Measurements from ENCODE around the gene RERE.
A peak's percentile ranks its signal among the peaks of the same experiment; 100 is the strongest.
"Not testable (repeated sequence)": the region's sequence is repeated elsewhere in the genome, so short reads cannot be mapped to it uniquely, and the experiment has no call there.

The RERE gene

DNA sequence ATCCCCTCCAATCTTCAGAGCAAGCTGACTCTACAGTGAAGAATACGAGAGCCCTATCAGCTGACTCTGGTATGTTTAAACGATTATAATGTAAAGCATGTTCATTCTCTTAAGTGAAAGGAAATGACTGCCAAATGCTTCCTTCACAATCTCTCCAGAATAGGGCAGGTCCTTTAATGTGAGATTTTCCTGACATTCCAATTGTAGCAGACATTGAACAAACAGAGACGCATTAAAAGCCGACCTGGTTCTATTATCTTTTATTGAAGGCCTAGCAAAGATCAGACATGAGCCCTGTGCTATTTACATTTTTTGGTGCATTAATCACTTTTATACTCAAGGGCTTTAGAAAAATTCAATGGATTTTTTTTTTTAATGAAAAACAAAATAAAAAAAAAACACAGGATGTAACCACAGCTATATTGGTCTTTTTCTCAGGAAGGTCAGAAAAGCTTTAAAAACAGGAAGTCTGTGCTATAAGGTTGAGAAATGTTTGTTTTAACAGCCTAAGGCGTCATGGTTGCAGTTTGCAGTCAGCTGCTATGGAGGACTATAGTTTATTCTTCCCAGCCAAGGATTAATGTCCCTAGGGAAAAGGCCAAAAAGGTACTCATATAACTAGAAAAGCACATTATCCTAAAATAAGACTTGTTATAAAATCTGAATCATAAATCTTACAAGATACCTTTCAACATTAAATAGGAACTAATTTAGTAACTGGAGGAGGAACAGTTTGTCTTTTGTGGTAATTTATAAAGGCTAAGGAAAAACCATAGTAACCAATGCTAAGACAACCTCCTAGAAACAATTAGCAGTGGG is 104.8 kb downstream of the RERE start:
- peak; percentile 41 for DNase-seq

DNA sequence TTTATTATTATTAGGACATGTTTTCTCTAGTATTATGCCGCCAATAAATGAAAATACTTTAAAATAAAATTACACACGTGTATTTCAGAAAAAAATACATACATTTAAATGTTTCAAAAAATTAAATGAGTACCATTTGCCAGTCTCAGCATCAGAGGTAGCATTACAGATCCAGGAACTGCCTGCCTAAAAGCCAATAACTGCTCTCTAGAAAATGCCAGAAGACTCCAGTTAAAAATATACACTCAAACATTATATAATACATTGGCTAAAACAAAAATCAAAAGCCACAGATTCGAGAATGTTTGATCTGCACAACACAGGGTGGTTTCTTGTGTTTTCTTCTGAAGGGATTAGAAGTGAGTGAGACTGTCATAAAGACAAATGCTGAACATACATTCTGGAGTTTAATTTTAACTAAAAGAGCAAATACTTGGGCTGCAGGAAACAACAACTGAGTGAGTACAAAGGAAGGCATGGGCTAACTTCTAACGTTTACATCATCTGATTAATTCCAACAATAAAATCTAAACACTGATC is 105.5 kb downstream of the RERE start:
- no peak for DNase-seq

DNA sequence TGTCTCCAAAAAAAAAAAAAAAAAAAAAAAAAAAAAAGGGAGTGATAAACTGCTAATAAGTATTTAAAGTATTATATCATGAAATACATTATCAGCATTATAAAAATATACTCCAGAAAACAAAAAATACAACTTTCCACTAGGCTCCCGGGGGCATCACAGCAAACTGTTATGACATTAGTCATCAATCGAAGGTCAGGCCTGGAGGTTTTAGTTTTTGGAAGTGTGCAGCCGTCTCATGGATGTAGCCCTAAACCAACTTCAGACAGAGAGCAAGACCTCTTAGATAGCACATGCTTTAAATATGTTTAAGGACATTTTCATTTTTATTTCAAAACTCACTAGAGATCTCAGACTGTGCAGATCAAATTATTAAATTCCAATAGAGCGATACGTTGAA is 106.3 kb downstream of the RERE start:
- DNase-seq: no peak

DNA sequence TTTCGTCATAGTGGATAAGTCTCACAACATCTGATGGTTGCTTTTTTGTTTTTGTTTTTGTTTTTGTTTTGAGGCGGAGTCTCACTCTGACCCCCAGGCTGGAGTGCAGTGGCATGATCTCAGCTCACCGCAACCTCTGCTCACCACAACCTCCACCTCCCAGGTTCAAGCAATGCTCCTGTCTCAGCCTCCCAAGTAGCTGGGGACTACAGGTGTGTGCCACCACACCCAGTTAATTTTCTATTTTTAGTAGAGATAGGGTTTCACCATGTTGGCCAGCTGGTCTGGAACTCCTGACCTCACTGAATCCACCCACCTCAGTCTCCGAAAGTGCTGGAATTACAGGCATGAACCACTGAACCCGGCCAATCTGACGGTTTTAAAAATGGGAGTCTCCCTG is 109.2 kb downstream of the RERE start:
- DNase-seq: no peak

DNA sequence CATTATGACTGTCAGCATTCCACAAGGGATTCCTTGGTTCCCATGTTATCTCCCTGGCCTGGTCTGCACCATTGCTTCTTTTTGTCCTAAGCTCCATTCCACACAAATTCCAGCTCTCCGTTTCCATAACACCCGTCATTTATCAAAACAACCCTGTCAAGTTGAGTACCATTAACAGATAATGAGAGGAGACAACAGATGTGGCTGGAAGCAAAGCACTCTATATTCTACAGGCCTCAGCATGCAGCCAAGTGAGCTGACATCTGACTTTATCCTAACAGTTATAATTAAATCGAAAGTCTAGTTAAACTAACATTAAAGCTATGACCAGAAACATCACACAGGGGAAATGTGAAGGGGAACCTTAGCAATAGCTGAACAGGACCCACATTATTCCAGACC is 110.4 kb downstream of the RERE start:
- peak; percentile 73 for DNase-seq

DNA sequence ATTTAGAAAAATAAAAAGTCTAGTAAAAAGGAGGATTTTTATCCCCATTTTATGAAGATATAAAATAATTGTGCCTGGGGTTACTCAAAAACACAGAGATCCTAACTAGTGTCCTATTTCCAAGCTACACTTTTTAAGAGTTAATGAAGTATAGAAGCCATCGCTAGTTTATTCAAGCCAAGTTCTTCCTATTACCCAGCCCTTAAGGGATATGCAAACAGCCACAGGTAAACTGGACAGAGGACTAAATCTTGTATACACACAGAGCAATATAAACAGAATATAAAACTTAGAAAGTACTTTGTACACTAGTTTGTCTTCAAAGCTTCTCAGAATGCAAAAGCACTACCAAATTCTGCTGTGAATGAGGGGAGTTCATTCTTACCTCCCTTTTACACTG is 111.1 kb downstream of the RERE start:
- DNase-seq: no peak

DNA sequence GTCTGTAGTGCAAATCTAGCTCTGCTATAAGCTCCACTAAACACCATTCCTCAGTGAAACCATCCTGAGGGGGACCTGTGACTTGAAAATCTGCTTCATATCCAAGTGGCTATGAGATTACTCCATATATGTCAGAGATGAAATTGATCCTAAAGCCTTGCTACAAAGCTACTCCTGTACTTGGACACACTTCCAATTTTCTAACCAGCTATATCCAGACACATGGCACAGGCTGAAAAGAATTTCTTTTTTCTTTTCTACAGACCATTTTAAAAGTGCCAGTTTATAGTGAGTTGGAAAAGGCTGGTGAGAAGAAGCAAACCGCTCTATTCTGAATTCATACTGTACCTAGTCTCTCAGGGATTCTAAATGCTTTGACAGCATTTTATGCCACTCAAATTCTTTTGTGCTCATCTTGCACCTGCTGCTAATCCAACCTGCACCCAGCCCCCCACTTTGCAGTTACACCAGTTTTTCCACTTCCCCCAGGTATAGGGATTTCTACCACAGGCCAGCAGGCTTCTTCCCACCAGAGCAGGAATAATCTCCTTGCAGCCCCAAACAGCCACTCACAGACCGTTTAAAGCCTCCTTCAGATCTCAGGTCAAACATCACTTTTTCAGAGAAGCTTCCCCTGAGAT is 112.5 kb downstream of the RERE start:
- DNase-seq: no peak

DNA sequence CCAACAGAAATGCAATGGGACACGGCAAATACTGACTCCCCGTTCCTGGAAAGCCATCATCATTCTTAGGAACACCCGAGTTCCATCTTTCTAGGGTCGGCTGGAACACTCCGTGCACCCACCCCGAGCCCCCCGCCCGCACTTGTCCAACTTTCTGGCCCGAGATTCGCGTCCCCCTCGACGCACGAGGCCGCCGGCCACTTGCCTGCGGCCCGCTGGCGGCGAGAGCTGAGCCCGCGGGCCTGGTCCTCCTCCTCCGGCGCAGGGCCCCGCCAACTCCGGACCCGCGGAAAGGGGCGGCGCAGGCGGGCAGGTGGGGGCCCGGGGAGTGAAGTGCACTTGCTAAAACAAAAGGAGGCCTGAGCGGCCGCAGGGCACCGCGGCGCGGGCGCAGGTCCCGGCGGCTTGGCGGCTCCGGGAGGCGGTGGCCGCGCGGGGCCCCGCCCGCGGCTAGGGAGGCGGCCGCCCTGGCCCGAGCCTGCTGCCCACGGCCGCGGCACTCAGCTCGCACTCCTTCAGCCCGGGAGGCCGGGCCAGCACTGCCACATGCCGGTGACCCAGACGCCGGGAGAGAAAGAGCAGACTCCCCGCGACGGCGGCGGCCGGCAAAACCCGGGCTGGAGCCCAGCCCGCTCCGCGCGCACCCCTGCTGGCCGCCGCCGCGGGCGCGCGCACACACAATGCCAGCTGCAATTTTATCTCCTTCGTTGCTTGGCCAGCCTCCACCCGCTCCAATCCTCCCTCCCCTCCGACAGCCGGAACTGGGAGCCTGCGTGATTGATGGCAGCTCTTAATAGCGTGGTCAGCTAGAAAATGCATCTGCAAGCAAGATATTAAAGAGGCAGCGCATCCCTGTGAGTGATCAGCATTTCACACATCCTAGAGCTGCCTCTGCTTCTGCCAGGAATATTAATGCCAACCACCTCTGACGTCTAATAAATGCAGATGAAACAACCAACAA is 114.3 kb downstream of the RERE start:
- peak; percentile 77 for DNase-seq

DNA sequence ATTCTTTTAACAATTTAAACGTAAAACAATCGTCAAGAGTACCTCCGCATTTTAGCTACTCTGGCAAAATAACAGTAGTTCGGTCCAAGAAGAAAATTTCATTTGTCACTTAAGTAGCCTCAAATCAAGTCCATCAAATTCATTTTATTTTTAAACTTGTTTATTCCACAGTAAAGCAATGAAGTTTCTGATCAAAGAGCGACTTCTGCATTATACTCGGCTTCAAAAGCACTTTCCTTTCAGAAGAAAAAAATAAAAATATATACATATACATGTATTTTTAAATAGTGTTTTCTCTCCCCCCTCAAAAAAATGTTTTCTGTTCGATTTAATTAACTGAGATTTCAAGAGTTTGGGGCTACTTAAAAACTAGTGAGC is 115.0 kb downstream of the RERE start:
- no peak for DNase-seq

DNA sequence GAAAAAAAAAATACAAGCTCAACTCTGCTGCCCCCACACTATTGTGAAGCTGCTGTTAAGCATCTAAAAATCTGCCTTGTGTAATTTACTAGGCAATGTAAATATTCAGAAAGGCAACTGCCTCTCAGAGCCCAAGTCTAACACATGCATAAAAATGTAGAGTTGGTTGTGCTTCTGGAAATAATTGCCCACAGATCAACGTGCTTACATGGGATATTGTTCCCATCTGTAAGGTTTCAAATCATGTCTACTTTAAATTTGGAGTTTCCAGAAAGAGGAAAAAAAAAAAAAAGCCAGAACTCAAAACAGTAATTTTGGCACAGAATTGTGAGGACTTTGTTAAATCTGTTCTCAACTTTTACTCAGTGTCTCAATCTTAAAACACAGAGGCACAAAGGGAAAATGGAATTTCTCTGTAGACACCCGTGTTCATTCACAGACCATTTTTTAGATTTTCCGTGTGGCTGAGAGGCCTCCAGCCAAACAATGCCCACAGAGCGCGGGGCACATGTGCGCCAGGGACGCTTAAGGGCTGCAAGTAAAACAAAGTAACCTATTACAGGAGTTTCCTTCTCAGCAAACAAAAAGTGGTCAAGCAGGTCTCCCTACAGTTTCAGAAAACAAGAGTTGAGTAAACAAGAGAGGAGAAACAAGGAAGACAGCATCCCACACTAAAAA is 115.5 kb downstream of the RERE start:
- no peak for DNase-seq

DNA sequence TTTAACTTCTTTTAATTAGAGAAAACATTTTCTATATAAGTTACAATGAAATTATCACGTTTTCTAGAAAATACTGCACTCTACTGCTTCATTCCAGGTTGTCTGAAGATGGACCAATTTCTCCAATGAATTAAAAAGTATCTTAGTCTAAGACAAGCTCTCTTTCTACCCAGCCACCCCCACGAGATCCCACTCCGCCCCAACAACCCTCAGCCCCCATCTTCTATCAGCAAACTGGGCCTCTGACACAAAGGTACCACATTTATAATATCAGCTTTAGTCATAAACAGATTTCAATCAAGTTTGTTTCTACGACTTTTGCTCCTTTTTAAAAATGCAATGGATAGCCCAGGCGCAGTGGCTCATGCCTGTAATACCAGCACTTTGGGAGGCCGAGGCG is 117.8 kb downstream of the RERE start:
- DNase-seq: no peak

DNA sequence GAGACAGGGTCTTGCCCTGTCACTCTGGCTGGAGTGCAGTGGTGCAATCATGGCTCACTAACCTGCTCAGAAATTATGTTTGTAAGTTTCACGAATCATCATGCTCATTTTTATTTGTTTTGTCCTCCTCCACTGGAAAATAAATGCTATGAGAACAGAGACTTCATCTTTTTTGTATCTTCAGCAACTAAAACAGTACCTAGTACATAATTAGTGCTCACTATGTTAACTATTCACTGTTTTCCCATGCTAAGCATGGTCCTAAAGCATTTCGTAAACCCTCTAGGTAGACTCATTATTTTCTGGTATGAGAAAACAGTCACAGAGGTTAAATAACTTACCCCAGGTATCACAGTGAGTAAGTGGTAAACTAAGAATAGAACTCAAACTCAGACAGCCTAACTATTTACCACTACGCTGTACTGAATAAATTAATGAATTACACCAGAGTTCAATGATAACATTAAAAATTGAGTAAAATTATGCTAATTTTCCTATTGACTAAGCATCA is 118.4 kb downstream of the RERE start:
- DNase-seq: no peak

DNA sequence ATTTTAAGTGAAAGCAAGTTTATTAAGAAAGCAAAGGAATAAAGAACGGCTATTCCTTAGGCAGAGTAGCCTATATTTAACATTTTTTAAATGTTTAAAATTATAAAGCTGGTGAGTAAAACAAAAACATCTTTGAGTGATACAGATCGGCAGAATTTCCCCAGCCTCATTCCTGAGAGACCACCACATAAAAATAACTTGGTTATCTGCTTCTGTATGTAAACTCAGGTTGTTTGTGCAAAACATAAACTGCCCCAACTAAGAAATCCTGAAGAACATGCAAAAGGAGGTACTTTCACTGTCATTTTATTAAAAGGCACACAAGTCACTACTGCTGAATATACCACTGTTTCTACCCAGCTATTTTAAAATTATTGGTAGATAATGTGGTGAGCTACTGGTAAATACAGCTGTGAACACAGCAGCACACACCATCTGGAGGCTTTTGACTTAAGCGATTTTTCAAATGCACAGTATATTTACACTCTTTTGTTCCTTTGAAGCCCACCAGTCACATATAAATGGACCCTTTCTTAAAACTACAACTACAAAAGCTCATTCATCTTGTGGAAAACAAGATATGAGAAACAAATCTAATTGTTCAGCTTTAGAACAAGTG is 119.3 kb downstream of the RERE start:
- no peak for DNase-seq

DNA sequence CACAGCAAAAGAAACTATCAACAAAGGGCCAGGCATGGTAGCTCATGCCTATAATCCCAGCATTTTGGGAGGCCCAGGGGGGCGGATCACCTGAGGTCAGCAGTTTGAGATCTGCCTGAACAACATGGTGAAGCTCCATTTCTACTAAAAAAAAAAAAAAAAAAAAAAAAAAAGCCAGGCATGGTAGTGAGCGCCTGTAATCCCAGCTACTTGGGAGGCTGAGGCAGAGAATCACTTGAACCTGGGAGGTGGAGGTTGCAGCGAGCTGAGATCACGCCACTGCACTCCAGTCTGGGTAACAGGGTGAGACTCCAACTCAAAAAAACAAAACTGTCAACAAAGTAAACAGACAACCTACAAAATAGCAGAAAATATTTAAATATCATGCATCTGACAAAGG is 122.0 kb downstream of the RERE start:
- not testable (repeated sequence) for DNase-seq

DNA sequence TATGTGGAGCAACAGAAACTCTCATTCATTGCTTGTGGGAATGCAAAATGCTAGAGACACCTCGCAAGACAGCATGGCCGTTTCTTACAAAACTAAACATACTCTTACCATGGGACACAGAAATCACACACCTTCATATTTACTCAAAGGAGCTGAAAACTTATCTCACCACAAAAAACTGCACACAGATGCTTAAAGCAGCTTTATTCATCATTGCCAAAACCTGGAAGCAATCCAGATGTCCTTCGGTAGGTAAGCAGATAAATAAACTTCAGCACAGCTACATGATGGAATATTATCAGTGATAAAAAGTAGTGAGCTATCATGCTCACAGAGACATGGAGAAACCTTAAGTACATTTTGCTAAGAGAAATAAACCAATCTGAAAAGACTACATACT is 124.3 kb downstream of the RERE start:
- no peak for DNase-seq

DNA sequence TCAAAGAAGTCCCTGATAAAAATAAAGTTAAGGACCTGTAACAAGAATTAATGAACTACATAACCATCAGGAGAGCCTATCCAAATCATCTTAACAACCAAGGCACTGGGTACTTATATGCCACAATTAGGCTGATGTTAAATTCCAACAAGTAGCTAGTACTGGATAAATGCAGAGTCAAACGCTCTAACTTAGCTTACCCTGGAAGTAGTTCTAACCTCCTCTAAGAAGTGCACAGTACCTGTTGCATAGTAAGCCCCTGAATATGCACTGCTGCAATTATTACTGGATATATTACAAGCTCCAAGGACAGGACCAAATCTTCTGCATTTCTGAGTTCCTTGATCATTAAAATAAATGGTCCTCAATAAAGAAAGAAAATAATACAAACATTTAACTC is 125.8 kb downstream of the RERE start:
- DNase-seq: no peak

DNA sequence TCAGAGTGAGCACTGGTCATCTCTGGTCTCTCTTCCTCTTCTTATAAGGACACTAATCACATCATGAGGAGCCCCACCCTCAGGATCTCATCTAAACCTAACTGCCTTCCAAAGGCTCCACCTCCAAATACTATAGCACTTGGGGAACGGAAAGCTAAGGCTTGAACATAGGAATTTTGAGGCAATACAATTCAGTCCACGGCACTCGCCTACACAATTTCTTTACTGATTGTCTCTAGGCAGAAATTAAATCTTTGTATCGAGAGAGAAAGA is 127.3 kb downstream of the RERE start:
- no peak for DNase-seq

DNA sequence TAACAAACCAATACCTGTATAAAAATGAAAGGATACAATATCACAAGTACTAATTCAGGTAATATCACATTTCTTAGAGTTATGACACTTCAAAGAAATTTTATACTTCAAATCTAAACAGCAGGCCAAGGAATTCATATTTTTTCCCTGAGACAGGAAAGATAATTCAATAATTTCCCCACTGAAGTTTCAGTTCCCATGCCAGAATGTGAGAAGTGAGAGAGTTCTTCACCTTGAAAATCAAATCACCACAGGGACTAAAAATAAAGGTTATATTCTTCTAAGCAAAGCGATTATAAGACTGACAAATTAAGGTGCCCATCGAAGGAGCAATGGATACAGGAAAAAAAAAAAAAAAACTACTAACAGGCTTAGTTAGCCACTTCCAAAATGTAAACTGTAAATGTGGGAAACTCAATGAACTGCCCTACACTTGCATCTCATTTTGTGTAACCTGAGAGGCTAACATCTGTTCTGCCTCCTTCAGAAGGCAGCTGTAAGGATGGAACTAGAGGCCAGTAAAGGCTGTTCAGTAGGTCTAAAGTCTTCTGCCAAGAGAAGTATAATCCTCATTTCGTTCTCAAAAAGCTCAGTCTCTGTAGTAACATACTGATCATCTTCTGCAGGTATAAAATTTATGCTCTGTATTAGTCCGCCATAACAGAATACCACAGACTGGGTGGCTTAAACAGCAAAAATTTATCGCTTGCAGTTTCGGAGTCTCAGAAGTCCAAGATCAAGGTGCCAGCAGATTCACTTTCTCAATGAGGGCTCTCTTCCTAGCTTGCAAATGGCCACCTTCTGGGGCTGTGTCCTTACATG is 127.8 kb downstream of the RERE start:
- no peak for DNase-seq

DNA sequence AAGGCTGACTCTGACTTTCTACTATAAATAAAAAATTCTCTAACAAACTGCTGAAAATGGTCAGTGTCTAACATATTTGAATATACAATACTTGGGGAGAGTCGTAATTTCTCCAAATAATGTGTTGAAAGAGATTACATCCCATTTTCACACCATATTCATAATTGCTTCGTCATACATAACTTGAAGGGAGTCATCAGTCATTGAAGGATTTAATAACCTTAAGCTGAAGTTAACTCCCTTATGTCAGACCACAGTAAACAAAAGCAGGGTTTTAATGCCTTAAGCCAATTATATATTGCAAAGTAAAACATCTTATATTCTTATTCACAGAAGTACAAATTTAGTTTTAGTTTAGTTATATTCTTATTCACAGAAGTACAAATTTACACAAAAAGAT is 129.9 kb downstream of the RERE start:
- no peak for DNase-seq

DNA sequence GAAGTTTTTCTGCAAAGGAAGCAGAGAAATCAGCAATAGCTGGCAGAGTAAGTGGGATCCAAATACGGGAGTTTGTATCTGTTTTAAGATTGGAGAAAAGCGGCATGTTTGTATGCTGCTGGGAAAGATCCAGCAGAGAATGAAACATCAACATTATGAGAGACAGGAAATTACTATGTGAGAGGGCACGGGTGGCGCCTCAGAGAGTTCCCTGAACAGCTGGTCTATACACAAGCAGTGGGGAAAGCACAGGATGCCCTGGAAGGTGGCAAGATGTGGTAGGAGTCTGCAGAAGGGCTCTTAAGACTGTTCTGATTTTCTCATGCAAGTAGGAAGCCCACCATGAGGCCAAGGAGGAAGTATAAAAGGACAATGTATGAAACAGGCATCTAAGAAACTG is 130.4 kb downstream of the RERE start:
- DNase-seq: no peak

DNA sequence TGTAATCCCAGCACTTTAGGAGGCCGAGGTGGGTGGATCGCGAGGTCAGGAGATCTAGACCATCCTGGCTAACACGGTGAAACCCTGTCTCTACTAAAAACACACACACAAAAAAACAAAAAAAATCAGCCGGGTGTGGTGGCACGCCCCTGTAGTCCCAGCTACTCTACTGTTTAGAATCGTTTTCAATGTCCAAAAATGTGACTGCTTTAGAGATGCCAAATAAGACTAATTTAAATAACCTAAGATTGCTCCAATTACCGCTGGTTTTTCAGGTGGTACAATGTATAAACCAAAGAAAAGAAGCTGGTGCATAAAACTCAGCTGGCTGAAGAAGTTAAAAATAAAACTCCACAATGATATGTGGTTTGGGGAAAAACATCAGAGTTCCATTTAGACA is 132.0 kb downstream of the RERE start:
- DNase-seq: no peak

Data from NCI-H774 (cell line).